ENCODE results near the gene FGF16.

Gene FGF16

GRCh38 chrX:77502951-77503525 lies 55.8 kb downstream of the FGF16 start:
- no CpG with 5 or more reads among the region's 2 CpGs for WGBS (ENCODE audit: insufficient coverage, insufficient read length)

GRCh38 chrX:77505227-77505626 lies 58.0 kb downstream of the FGF16 start:
- Histone ChIP-seq H3K4me1 (ENCODE audit: control insufficient read depth, insufficient read depth, low read length) (no peaks in the 10 kb centered on the region), H3K4me3 (ENCODE audit: low read length) (no peak overlapping the region), H3K27me3 (ENCODE audit: control insufficient read depth, insufficient read depth, low read length) (no peaks in the 10 kb centered on the region), H3K36me3 (ENCODE audit: control insufficient read depth, insufficient read depth, low read length) (no peaks in the 10 kb centered on the region), H3K9me3 (ENCODE audit: control insufficient read depth, insufficient read depth, low read length) (no peaks in the 10 kb centered on the region), H3K27ac (ENCODE audit: low read length) (no peak overlapping the region)
- DNase-seq (ENCODE audit: low read depth, low spot score), result no peak
- WGBS (ENCODE audit: insufficient coverage, insufficient read length), result no CpG with 5 or more reads among the region's 2 CpGs

More at GRCh38 chrX:77502951-77503525, 55.8 kb downstream of the FGF16 start:
- DNase-seq (ENCODE audit: low read depth, low spot score), result no peak
- Histone ChIP-seq H3K27ac (ENCODE audit: low read length) (no peak overlapping the region), H3K4me1 (ENCODE audit: control insufficient read depth, insufficient read depth, low read length) (no peaks in the 10 kb centered on the region), H3K4me3 (ENCODE audit: low read length) (no peak overlapping the region), H3K9me3 (ENCODE audit: control insufficient read depth, insufficient read depth, low read length) (no peaks in the 10 kb centered on the region), H3K36me3 (ENCODE audit: control insufficient read depth, insufficient read depth, low read length) (no peaks in the 10 kb centered on the region), H3K27me3 (ENCODE audit: control insufficient read depth, insufficient read depth, low read length) (no peaks in the 10 kb centered on the region)

Measured in iPS DF 6.9 (cell line).